RWPE1 (cell line): ENCODE data around the gene IGF1R.
A peak's percentile ranks its signal among the peaks of the same experiment; 100 is the strongest.
"Not testable (repeated sequence)": the region's sequence is repeated elsewhere in the genome, so short reads cannot be mapped to it uniquely, and the experiment has no call there.

Source experiments
- CTCF ChIA-PET: fragments of 350-600 bp; sonication (Branson Sonifier 250); formaldehyde crosslinking; extraction: SDS; loops from one replicate; lab custom pipeline; 2021; lab: Yijun Ruan, JAX
- POLR2A ChIA-PET: fragments of 400-600 bp; formaldehyde crosslinking; extraction: SDS; loops from one replicate; lab custom pipeline; 2020; ENCODE audit warnings: antibody characterized with exemption; ENCODE audit not compliant: low non-redundant PET; lab: Yijun Ruan, JAX
- DNase-seq: peaks from one replicate; pipeline ENCODE4 v3.0.0; 2012; ENCODE audit warnings: low spot score
- H3K27ac ChIP-seq: fragments of 450-650 bp; 2 replicates; pipeline ENCODE4 v1.5.1; 2017
- TF ChIP-seq, protein P1 (sequence below): fragments of 450-650 bp; conservative IDR thresholded peaks from 2 replicates; pipeline ENCODE4 v1.5.1; 2017; ENCODE audit warnings: low read depth, mild to moderate bottlenecking

The IGF1R gene

DNA sequence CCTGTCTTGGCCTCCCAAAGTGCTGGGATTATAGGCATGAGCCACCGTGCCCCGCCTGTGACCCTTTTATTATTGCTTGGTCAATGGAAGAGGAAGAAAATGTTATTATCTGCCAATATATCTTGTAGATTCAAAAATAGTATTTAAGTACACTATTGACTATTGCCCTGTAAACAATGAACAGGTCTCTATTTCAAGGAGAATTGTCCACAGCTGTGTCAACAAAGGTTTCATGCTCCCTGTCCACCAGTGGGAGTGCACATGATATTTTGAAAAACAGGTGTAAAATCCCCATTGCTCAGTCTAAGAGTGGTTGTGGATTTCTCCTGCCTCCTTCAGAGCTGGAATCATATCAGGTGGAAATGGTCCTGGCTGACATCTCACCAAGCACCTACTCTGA is 36.5 kb upstream of the IGF1R start:
- no peak for DNase-seq
- TF ChIP-seq, protein P1, sequence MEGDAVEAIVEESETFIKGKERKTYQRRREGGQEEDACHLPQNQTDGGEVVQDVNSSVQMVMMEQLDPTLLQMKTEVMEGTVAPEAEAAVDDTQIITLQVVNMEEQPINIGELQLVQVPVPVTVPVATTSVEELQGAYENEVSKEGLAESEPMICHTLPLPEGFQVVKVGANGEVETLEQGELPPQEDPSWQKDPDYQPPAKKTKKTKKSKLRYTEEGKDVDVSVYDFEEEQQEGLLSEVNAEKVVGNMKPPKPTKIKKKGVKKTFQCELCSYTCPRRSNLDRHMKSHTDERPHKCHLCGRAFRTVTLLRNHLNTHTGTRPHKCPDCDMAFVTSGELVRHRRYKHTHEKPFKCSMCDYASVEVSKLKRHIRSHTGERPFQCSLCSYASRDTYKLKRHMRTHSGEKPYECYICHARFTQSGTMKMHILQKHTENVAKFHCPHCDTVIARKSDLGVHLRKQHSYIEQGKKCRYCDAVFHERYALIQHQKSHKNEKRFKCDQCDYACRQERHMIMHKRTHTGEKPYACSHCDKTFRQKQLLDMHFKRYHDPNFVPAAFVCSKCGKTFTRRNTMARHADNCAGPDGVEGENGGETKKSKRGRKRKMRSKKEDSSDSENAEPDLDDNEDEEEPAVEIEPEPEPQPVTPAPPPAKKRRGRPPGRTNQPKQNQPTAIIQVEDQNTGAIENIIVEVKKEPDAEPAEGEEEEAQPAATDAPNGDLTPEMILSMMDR: no peak

DNA sequence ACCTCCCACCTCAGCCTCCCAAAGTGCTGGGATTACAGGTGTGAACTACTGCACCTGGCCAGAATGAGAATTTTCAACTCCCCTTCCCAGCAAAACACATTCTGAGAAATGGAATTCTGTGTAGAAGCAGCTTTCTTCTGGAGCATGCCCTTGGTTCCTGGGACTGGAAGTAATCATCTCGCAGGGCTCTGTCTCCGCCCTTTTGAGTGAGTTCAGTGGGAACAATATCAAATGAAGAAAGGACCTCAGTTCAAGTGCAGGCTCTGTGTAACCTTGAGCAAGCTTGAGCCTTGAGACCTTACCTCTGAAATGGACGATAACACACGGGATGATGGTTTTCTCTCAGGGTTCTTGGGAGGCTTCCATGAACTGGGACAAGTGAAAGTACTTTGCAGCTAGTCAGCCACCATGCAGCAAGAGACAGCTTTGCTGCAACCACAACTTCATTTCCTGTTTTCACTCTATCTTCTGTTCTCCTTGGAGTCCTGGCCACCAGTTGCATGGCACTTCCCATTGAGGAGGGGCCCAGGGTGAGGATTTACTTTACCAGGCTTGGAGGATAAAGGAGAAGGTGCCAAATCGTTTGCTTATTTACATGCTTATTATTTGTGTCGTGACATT is 35.7 kb upstream of the IGF1R start:
- TF ChIP-seq, protein P1: no peak
- ChIA-PET CTCF (no interaction called here), POLR2A (no interaction called here)
- no peak for DNase-seq
- H3K27ac ChIP-seq: no peak overlapping the region

More for the DNA sequence above, 36.5 kb upstream of the IGF1R start:
- H3K27ac ChIP-seq: no peak overlapping the region
- ChIA-PET POLR2A (no interaction called here), CTCF (no interaction called here)

DNA sequence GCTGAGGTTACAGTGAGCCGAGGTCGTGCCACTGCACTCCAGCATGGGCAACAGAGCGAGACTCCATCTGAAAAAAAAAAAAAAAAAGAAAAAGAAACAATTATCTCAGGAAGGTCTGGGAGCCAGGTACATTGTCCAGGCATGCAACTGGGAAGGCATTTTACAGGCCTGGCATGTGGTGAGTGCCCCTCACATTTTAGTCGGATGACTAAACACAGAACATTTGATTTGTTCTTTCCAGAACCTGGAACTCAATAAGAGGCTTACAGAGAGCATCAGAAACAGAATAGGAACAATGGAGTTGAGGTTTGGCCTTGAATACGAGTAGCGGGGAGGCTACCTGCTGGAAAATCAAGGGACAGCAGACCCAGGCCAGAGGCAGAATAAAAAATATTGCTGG is 33.7 kb upstream of the IGF1R start:
- ChIA-PET CTCF (interaction anchor here (0.6 to 1.4 kb wide), 2 partner anchors 96 to 237 kb away, joined by 6 read pairs; no protein-coding TSS in a partner anchor), POLR2A (no interaction called here)
- peak overlapping the region; percentile 82 for H3K27ac ChIP-seq
- TF ChIP-seq, protein P1: no peak
- DNase-seq: peak; percentile 82

DNA sequence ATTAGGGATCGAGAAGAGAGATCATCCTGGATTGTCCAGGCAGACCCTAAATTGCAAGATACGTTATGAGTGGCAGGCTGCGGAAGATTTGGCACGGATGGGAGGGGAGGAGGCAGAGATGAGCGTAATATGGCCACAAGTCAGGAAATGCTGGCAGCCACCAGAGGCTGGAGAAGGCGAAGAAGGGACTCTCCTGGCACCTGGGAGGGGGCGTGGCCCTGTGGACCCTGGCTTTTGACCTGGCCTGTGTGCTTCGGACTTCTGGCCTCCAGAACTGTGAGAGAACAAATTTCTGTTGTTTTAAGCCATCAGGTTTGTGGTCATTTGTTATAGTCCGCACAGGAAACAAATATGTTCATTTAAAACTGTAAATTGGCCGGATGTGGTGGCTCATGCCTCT is 31.9 kb upstream of the IGF1R start:
- DNase-seq: no peak
- TF ChIP-seq, protein P1: no peak
- H3K27ac ChIP-seq: no peak overlapping the region
- POLR2A ChIA-PET: no interaction called here
- CTCF ChIA-PET: interaction anchor here (0.7 kb wide), 1 partner anchor 36 kb away, joined by 4 read pairs; no protein-coding TSS in a partner anchor

DNA sequence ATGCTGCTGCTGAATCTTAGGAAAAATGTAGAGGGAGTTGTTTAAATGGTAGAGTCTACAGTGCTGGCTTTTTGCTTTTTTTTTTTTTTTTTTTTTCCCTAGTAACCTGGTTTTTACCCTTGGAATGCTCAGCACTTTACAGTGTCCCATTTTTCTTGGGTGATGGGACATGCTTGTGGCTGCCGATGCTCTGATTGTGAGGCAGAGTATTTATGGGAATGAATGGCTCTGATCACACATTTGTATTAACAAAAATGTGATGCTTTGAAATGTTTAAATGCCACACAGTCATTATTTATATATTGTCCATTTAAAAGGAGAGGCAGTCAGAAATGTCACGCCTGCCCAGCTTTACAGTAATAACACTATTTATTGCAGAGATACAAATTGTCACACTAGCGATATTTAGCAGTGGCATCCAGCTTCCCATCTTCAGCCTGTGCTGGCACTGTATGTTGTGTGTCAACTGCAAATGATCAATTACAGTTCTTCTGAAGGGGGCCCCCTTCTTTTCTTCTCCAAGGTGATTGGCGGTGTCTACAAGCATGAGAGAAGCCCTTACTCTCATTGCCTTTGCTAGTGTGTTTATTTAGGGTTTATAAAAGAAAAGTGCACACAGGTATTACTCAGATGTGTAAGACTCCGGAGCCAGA is 30.9 kb upstream of the IGF1R start:
- no peak overlapping the region for H3K27ac ChIP-seq
- DNase-seq: no peak
- TF ChIP-seq, protein P1: no peak
- ChIA-PET CTCF (no interaction called here), POLR2A (no interaction called here)

DNA sequence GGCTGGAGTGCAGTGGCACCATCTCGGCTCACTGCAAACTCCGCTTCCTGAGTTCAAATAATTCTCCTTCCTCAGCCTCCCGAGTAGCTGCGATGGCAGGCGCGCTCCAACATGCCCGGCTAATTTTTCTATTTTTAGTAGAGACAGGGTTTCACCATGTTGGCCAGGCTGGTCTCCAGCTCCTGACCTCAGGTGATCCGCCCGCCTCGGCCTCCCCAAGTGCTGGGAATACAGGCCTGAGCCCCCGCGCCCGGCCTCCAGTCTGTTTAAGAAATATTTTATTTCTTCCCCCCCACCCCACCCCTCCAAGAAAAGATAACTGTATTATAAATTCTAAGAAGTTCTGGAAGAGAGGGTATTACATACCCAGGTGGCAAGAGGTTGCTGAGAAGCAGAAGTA is 29.8 kb upstream of the IGF1R start:
- DNase-seq, CTCF ChIA-PET, H3K27ac ChIP-seq, POLR2A ChIA-PET: not testable (repeated sequence)

DNA sequence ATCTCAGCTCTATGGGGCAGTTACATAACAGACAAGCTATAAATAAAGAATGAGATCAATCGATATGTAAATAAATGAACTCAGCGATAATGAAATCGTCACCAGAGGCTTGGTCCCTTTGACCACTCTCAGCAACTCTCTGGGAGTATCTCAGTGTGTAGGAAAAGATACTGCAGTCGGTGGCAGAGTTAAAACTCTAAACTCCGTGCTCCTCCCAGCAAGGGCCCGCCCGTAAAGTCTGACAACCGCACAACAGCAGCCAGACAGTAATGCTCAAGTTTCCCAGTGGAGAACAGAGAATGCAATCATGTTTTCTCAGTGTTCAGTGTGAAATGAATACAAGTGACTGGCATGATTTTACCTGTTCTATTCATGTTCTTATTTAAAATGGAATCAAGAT is 28.3 kb upstream of the IGF1R start:
- ChIA-PET CTCF (no interaction called here), POLR2A (no interaction called here)
- no peak overlapping the region for H3K27ac ChIP-seq
- DNase-seq: no peak
- TF ChIP-seq, protein P1: no peak
